ENCODE data around the gene SLC6A3.

Gene SLC6A3

DNA sequence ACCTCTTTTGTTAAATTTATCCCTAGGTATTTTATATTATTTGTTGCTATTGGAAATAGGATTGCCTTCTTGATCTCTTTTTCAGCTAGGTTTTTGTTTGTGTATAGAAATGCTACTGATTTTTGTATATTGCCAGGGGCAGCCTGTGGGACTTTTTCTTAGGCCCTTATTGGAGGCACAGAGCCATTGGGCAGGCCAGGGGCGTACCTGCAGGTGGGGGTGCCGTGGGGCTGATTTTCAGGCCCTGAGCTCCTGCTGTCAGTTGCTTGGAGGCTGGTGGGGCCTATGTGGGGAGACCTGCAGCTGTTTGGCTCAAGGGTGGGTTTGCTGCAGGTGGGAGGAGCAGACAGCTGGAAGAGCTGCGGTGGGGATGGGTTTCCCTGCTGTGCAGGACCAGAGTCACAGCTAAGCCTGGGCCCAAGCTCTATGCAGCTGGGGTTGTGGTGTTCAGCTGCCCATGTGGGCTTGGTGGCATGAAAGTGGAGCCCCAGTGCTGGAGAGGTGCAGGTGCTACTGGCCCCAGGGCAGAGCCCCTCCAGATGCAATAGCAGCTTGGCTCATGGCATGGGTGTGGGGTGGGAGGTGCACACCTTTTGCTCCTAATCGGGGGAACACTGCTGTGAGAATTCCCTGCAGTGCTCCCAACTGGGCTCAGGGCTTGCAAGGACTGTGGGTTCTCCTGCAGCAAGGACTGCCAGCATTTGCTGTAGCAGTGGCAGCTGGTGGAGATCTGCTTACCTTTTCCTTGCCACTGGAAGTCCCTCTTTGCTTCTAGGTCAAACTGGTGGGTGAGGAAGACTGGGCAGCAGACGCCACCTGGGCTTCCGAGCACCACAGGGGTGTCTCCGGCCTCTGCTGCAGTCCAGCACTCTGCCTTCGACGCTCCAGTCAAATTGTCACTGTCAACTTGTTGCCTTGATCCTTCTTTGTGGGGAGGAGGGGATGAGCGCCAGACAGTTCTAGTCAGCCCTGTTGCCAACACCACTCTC lies 92.7 kb downstream of the SLC6A3 start:
- DNase-seq (ENCODE audit: low read depth in 2 of 2), result no peak
- TF ChIP-seq CTCF (IDR thresholded peaks at IDR 0.05; ENCODE audit: low read depth, low read length), result no peak
- H3K4me3 ChIP-seq (replicated peaks in 1 of 2; ENCODE audit: low read depth in 2 of 2, low read length in 2 of 2), result no peak overlapping the region

- no peak for DNase-seq (ENCODE audit: low read depth in 2 of 2)
- H3K4me3 ChIP-seq (replicated peaks in 1 of 2; ENCODE audit: low read depth in 2 of 2, low read length in 2 of 2), result no peak overlapping the region
- TF ChIP-seq CTCF (IDR thresholded peaks at IDR 0.05; ENCODE audit: low read depth, low read length), result no peak
Observed at GRCh38 chr5:1351156-1351555, 94.1 kb downstream of the SLC6A3 start.

DNA sequence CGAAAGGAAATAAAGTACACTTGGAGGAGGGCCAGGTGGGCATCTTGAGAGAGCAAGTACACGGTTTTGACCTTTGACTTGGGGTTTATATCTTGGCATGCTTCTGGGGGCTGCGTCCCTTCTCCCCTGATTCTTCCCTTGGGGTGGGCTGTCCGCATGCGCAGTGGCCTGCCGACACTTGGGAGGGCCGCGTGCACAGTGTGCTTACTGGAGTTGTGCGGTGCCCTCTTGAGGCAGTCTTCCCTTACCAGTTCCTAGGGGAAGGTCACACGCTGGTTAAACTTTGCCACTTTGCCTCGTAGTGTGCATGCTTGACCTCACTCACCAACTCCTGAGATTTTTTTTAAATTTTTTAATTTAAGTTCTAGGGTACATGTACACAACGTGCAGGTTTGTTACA lies 96.0 kb downstream of the SLC6A3 start:
- no peak overlapping the region for H3K4me3 ChIP-seq (replicated peaks in 1 of 2; ENCODE audit: low read depth in 2 of 2, low read length in 2 of 2)
- no peak for TF ChIP-seq CTCF (IDR thresholded peaks at IDR 0.05; ENCODE audit: low read depth, low read length)
- DNase-seq (ENCODE audit: low read depth in 2 of 2), result no peak

DNA sequence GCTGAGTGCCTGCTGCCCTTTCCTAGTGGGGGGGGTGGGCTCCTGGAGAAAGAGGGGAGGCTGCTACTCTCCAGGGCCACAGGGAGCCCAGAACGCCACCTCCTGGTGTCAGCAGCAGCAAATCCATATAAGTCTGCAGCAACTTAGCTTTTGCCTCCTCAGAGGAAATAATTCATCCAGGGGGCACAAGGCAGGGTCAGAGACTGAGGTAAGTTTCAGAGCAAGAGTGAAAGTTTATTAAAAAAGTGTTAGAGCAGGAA lies 96.3 kb downstream of the SLC6A3 start:
- TF ChIP-seq CTCF (IDR thresholded peaks at IDR 0.05; ENCODE audit: low read depth, low read length), result no peak
- no peak overlapping the region for H3K4me3 ChIP-seq (replicated peaks in 1 of 2; ENCODE audit: low read depth in 2 of 2, low read length in 2 of 2)
- DNase-seq (ENCODE audit: low read depth in 2 of 2), result no peak

DNA sequence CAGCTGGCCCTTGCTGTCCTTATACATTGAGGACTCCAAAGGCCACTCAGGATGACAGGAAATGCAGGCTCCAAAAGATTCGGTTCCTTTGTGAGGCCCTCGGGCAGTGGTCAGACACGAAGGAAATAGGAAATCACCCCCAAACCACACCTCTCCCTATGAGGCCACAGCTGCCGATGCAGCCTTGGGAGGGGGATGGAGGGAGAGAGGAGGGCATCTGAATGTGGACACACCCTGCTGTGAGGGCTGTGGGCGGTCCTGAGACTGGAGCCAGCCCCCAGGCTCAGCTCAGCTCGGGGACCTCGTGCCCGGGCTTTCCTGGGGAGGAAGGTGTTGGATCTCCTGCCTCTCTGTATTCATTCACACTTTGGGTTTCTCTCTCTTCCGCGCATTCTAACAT lies 97.7 kb downstream of the SLC6A3 start:
- DNase-seq (ENCODE audit: low read depth in 2 of 2), result no peak
- no peak overlapping the region for H3K4me3 ChIP-seq (replicated peaks in 1 of 2; ENCODE audit: low read depth in 2 of 2, low read length in 2 of 2)
- TF ChIP-seq CTCF (IDR thresholded peaks at IDR 0.05; ENCODE audit: low read depth, low read length), result no peak

GRCh38 chr5:1346627-1347440 lies 98.4 kb downstream of the SLC6A3 start:
- no peak overlapping the region for H3K4me3 ChIP-seq (replicated peaks in 1 of 2; ENCODE audit: low read depth in 2 of 2, low read length in 2 of 2)
- TF ChIP-seq CTCF (IDR thresholded peaks at IDR 0.05; ENCODE audit: low read depth, low read length), result no peak
- DNase-seq (ENCODE audit: low read depth in 2 of 2), result no peak

All from cardiac fibroblast (primary cell).